Kidney (tissue), 14 donors: ENCODE results near the gene BSDC1. TPM values are rescaled to one million over a fixed set of nuclear protein-coding genes. Genes with fewer than 3 reads are reported as not detected.

Source experiments
- DNase-seq, 5 donors: peaks; one replicate each; pipeline ENCODE4 v3.0.0-alpha.2; 2013 to 2020
- FAIRE-seq: peaks from 2 replicates; lab custom pipeline; 2012; peaks lifted over from hg19 to GRCh38; lab: Jason Lieb, UNC
- H3K27ac ChIP-seq, 2 donors: one replicate each; pipeline ENCODE4 v1.7.0; 2013; ENCODE audit warnings: low read depth in 2 of 2, low read length in 2 of 2, inconsistent platforms in 1 of 2
- H3K27me3 ChIP-seq: one replicate; pipeline ENCODE4 v1.7.1; 2013; ENCODE audit warnings: low read length, inconsistent platforms; ENCODE audit not compliant: control insufficient read depth, insufficient read depth
- H3K36me3 ChIP-seq, 3 donors: one replicate each; pipeline versions ENCODE4 v1.7.0 to v1.7.1; 2013; ENCODE audit warnings: low read length in 3 of 3, control low read depth in 1 of 3, inconsistent platforms in 1 of 3; ENCODE audit not compliant: insufficient read depth in 3 of 3, control insufficient read depth in 2 of 3
- H3K4me1 ChIP-seq, 3 donors: one replicate each; pipeline versions ENCODE4 v1.7.0 to v1.7.1; 2013; ENCODE audit warnings: low read length in 3 of 3, inconsistent platforms in 1 of 3, low read depth in 1 of 3; ENCODE audit not compliant: control insufficient read depth in 2 of 3, insufficient read depth in 2 of 3
- H3K4me3 ChIP-seq, 3 donors: one replicate each; pipeline versions ENCODE4 v1.7.0 to v1.8.1; 2013; ENCODE audit warnings: low read length in 3 of 3, control low read depth in 1 of 3, inconsistent platforms in 1 of 3
- H3K9ac ChIP-seq, 3 donors: one replicate each; pipeline versions ENCODE4 v1.7.0 to v1.7.1; 2013; ENCODE audit warnings: low read length in 3 of 3, control low read depth in 1 of 3, inconsistent platforms in 1 of 3
- H3K9me3 ChIP-seq, 3 donors: one replicate each; pipeline versions ENCODE4 v1.7.0 to v1.7.1; 2013; ENCODE audit warnings: low read length in 3 of 3, control low read depth in 1 of 3, inconsistent platforms in 1 of 3; ENCODE audit not compliant: control insufficient read depth in 2 of 3, insufficient read depth in 1 of 3
- CTCF ChIP-seq: IDR thresholded peaks from 3 replicates; pipeline ENCODE4 v1.5.1; 2012; ENCODE audit warnings: mild to moderate bottlenecking, moderate library complexity, borderline replicate concordance; ENCODE audit not compliant: insufficient read depth; ENCODE audit errors: extremely low read depth
- intact Hi-C: fragments of 100-400 bp; cut with DNase I; formaldehyde crosslinking; loops from one replicate; pipeline ENCODE4 v1.11.1; 2022
- polyA plus RNA-seq: library from polyadenylated mRNA; stranded (reverse); fragments of 350-450 nt; fragmentation: Illumina TruSeq; extraction: RNeasy Lipid Tissue Mini Kit (QIAGEN cat#74804); gene quantifications from one replicate; pipeline ENCODE4 v1.2.3, GENCODE V29; 2014; ENCODE audit warnings: low read depth, low replicate concordance; ENCODE audit not compliant: insufficient read depth
- total RNA-seq: library from RNA; stranded (reverse); fragmentation: NEBNext Ultra II Directional; extraction: Animal tissue kit (Norgen Biotek cat#: 25700); gene quantifications from one replicate; pipeline ENCODE4 v1.2.1, GENCODE V29; 2021
- donor health status: control.
- donor health status: control.
- donor health status: control.
- donor health status: control.
- donor health status: control.
- donor health status: DM: yes; HTN: yes; CAD: no.
- donor health status: Normal renal cell carcinoma (clear cell type).

Gene BSDC1
- total and polyA plus RNA-seq, 2 donors from 2014 or later = 40.2 to 61.7 TPM

- DNase-seq = no peak
- no peak for FAIRE-seq
- peaks cover 0 to 2% (median 0%) of the 10 kb centered on the region in 3 donors for H3K4me1 ChIP-seq
- intact Hi-C loops = no loop called here
- no peaks in the 10 kb centered on the region for H3K27me3 ChIP-seq
- H3K9ac ChIP-seq = no peak overlapping the region
- H3K4me3 ChIP-seq = no peak overlapping the region
- TF ChIP-seq CTCF = no peak
- peaks cover 0 to 22% (median 17%) of the 10 kb centered on the region in 3 donors for H3K36me3 ChIP-seq
- H3K9me3 ChIP-seq = no peaks in the 10 kb centered on the region
- no peak overlapping the region for H3K27ac ChIP-seq
These were observed 72.4 kb downstream of the BSDC1 start for GRCh38 chr1:32321712-32322291.

DNA sequence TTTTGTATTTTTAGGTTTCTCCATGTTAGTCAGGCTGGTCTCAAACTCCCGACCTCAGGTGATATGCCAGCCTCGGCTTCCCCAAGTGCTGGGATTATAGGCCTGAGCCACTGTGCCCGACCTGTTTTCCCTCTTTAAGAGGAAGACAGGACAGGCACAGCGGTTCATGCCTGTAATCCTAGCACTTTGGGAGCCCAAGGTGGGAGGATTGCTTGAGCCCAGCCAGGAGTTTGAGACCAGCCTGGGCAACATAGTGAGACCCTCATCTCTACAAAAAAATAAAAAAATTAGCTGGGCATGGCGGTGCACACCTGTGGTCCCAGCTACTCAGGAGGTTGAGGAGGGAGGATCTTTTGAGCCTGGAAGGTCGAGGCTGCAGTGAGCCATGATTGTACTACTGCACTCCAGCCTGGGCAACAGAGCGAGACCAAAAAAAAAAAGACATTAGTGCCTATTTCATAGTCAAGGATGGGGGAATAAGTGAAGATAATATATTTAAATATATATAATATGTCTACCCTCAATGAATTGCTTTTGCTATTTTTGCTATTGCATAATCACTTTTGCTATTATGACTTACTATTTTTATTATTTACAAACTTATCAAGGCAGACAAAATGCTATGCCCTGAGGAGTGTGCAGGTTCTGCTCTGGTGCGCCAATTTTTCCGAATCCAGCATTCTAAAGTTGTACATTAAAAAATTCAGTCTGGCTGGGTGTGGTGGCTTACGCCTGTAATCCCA is 75.9 kb downstream of the BSDC1 start:
- no peak for FAIRE-seq
- no peaks in the 10 kb centered on the region for H3K27me3 ChIP-seq
- TF ChIP-seq CTCF = no peak
- intact Hi-C loops = no loop called here
- H3K4me1 ChIP-seq = peaks cover 0 to 2% (median 0%) of the 10 kb centered on the region in 3 donors
- no peak overlapping the region for H3K9ac ChIP-seq
- H3K36me3 ChIP-seq = peaks cover 0 to 14% (median 14%) of the 10 kb centered on the region in 3 donors
- no peaks in the 10 kb centered on the region for H3K9me3 ChIP-seq
- H3K4me3 ChIP-seq = no peak overlapping the region
- no peak for DNase-seq
- H3K27ac ChIP-seq = no peak overlapping the region

DNA sequence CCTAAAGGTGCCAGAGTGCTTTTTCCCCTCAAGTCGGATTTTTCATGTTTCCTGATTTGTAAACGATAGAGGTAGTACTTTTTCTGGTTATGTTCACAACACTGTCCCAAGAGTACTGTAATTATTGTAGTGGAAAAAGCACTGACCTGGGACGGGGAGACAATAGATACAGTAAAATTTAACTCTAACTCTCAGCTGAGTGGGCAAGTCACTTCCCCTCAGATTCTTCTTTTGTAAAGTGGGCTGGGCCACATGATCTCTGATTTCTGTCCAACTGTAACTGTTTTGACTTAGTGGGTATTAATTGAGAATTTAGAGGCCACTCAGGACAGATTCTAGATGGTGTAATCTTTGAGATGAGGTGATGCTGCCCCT is 77.4 kb downstream of the BSDC1 start:
- Histone ChIP-seq H3K27ac (no peak overlapping the region), H3K27me3 (no peaks in the 10 kb centered on the region), H3K36me3 (peaks cover 0 to 14% (median 12%) of the 10 kb centered on the region in 3 donors), H3K4me1 (peaks cover 0 to 2% (median 0%) of the 10 kb centered on the region in 3 donors), H3K9ac (no peak overlapping the region), H3K9me3 (no peaks in the 10 kb centered on the region), H3K4me3 (no peak overlapping the region)
- no peak for DNase-seq
- TF ChIP-seq CTCF = no peak
- no peak for FAIRE-seq
- intact Hi-C loops = no loop called here

Other genes with a start within 250 kb of the BSDC1 start
- 58.6 TPM for gene TXLNA, start 214.8 kb downstream of the BSDC1 start, total RNA-seq
- gene TXLNA, start 214.8 kb downstream of the BSDC1 start, polyA plus RNA-seq = 19.9 TPM
- 4.0 TPM for gene CCDC28B, start 193.8 kb downstream of the BSDC1 start, total RNA-seq
- 25.4 TPM for gene CCDC28B, start 193.8 kb downstream of the BSDC1 start, polyA plus RNA-seq
- gene IQCC, start 188.8 kb downstream of the BSDC1 start, total RNA-seq = 3.5 TPM
- 3.4 TPM for gene IQCC, start 188.8 kb downstream of the BSDC1 start, polyA plus RNA-seq
- gene DCDC2B, start 185.4 kb downstream of the BSDC1 start, total RNA-seq = not detected
- gene DCDC2B, start 185.4 kb downstream of the BSDC1 start, polyA plus RNA-seq = not detected
- 39.4 TPM for gene TMEM234, start 172.1 kb downstream of the BSDC1 start, total RNA-seq
- 20.5 TPM for gene TMEM234, start 172.1 kb downstream of the BSDC1 start, polyA plus RNA-seq
- 132 TPM for gene EIF3I, start 172.0 kb downstream of the BSDC1 start, total RNA-seq
- 178 TPM for gene EIF3I, start 172.0 kb downstream of the BSDC1 start, polyA plus RNA-seq
- gene FAM167B, start 147.2 kb downstream of the BSDC1 start, total RNA-seq = 19.6 TPM
- 84.8 TPM for gene FAM167B, start 147.2 kb downstream of the BSDC1 start, polyA plus RNA-seq
- gene LCK, start 143.2 kb downstream of the BSDC1 start, total RNA-seq = 10.3 TPM
- 0.99 TPM for gene LCK, start 143.2 kb downstream of the BSDC1 start, polyA plus RNA-seq
- 89.7 TPM for gene HDAC1, start 102.4 kb downstream of the BSDC1 start, total RNA-seq
- 68.8 TPM for gene HDAC1, start 102.4 kb downstream of the BSDC1 start, polyA plus RNA-seq
- gene MARCKSL1, start 58.2 kb downstream of the BSDC1 start, total RNA-seq = 58.6 TPM
- 29.8 TPM for gene MARCKSL1, start 58.2 kb downstream of the BSDC1 start, polyA plus RNA-seq
- gene FAM229A, start 32.0 kb downstream of the BSDC1 start, total RNA-seq = 9.7 TPM
- 6.4 TPM for gene FAM229A, start 32.0 kb downstream of the BSDC1 start, polyA plus RNA-seq
- 4.3 TPM for gene TSSK3, start 31.9 kb downstream of the BSDC1 start, total RNA-seq
- gene TSSK3, start 31.9 kb downstream of the BSDC1 start, polyA plus RNA-seq = not detected
- gene ZBTB8B, start 70.6 kb upstream of the BSDC1 start, total RNA-seq = 0.03 TPM
- gene ZBTB8B, start 70.6 kb upstream of the BSDC1 start, polyA plus RNA-seq = 0.06 TPM
- 10.4 TPM for gene ZBTB8A, start 145.0 kb upstream of the BSDC1 start, total RNA-seq
- 1.8 TPM for gene ZBTB8A, start 145.0 kb upstream of the BSDC1 start, polyA plus RNA-seq